Astrocyte of the spinal cord (primary cell): ENCODE data around the gene PAK3.

ENCODE experiments used
- DNase-seq: peaks from one replicate; pipeline ENCODE4 v3.0.0; 2011; ENCODE audit warnings: low read depth, low spot score
- H3K4me3 ChIP-seq: 2 replicates; pipeline ENCODE4 v1.5.1; 2011; ENCODE audit warnings: low read depth, mild to moderate bottlenecking, low read length, moderate library complexity
- in situ Hi-C: cut with HindIII; loops from 2 replicates; pipeline ENCODE4 v1.10.0; 2017; ENCODE audit warnings: low sequenced_read_pairs
- TF ChIP-seq, protein P1 (sequence below): IDR thresholded peaks from 2 replicates; pipeline ENCODE4 v1.5.1; 2012; ENCODE audit warnings: low read depth, mild to moderate bottlenecking, low read length, inconsistent platforms

PAK3 gene

DNA sequence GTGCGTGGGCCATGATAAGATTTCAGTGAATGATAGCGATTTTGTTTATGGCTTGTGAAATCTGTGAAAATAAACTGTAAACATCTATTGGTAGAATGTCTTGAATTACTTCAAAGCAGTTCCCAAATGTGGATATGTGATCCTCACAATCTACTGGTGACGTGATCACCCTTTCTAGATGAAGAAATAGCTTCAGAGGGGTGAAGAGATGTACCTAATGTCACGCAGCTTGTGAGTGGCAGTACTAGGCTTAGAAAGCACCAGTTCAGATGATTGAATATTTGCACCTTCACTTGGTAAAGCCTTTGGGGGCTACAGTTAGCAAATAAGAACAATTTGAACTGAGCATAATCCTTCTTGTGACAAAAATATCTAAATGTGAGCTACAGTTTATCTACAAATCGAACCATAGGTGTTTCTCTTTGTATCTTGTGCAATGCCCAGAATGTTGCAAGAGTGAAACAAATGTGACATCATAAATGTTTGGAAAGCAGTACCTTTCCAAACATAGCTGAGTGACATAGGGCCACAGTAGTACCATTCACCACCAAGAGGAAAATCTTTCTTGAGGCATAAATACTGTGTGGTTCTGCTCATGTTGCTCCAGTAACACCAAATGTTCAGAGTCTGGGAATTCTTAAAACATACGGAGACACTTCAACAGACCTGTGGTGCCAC, 14.2 kb downstream of the PAK3 start:
- in situ Hi-C loops, result no loop called here
- DNase-seq, result no peak
- H3K4me3 ChIP-seq, result no peak overlapping the region
- TF ChIP-seq, protein P1, sequence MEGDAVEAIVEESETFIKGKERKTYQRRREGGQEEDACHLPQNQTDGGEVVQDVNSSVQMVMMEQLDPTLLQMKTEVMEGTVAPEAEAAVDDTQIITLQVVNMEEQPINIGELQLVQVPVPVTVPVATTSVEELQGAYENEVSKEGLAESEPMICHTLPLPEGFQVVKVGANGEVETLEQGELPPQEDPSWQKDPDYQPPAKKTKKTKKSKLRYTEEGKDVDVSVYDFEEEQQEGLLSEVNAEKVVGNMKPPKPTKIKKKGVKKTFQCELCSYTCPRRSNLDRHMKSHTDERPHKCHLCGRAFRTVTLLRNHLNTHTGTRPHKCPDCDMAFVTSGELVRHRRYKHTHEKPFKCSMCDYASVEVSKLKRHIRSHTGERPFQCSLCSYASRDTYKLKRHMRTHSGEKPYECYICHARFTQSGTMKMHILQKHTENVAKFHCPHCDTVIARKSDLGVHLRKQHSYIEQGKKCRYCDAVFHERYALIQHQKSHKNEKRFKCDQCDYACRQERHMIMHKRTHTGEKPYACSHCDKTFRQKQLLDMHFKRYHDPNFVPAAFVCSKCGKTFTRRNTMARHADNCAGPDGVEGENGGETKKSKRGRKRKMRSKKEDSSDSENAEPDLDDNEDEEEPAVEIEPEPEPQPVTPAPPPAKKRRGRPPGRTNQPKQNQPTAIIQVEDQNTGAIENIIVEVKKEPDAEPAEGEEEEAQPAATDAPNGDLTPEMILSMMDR, result no peak

GRCh38 chrX:111114806-111115205, 18.8 kb downstream of the PAK3 start:
- in situ Hi-C loops, result no loop called here
- H3K4me3 ChIP-seq, result no peak overlapping the region
- no peak for DNase-seq
- TF ChIP-seq, protein P1, result no peak

GRCh38 chrX:111116666-111117065, 20.7 kb downstream of the PAK3 start:
- TF ChIP-seq, protein P1, result no peak
- DNase-seq, result no peak
- in situ Hi-C loops, result no loop called here
- H3K4me3 ChIP-seq, result no peak overlapping the region

GRCh38 chrX:111119341-111119740, 23.4 kb downstream of the PAK3 start:
- in situ Hi-C loops, result no loop called here
- TF ChIP-seq, protein P1, result no peak
- no peak for DNase-seq
- H3K4me3 ChIP-seq, result no peak overlapping the region

GRCh38 chrX:111123125-111123524, 27.1 kb downstream of the PAK3 start:
- TF ChIP-seq, protein P1, result no peak
- H3K4me3 ChIP-seq, result no peak overlapping the region
- in situ Hi-C loops, result no loop called here
- DNase-seq, result no peak

DNA sequence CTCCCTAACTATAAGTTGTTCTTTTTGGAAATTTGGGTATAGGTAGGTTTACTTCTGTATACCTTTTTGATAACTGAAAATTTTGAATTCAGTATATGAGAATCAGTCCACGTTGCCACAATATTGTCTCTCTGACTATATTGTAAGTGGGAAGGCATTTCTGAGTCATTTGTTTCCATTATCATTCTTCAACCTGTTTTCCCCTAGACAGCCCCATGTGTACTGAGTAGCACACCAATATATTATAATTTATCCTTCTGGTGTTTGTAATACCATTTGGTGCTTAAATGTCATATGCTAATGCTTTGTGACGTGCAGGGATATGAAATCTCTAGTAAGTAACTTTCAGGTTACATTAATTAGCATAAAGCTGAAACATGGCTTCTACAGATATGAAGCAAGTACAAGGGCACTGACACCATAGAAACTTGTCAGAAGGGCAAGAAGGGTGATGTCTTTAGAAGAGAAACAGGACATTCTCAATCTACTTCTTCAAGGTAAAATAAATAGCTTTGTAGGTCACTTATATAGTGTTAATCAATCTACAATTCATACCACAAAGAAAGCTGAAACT, 27.7 kb downstream of the PAK3 start:
- H3K4me3 ChIP-seq, result no peak overlapping the region
- TF ChIP-seq, protein P1, result no peak
- no peak for DNase-seq
- in situ Hi-C loops, result no loop called here
